Measurements from ENCODE around the gene NDRG4. TPM values are rescaled to one million over a fixed set of nuclear protein-coding genes. Genes with fewer than 3 reads are reported as not detected.

Gene NDRG4
- total RNA-seq, 1 experiment from 2014 or later, result not detected

DNA sequence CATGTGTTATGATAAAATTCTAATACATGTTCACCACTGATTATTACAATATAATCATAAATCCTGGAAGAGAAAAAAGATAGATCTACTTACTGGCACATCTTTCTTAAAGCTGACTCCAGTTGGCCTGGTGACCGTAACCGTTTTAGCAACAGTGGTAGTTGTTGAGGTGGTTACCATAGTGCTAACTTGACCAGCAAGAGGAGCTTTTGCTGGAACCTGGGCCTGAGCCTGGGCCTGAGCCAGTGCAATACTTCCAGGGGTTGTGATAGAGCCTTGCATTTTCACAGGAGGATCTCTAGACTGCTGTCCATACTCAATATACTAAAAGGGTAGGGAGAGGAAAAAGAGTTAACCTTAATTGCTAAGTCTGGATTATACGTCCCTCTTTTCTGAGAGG lies 51.6 kb downstream of the NDRG4 start:
- H3K27ac Mint-ChIP-seq (ENCODE audit: low read depth, unreplicated experiment), result peak overlapping the region; percentile 12
- ChIA-PET POLR2A (interaction anchor here (0.6 kb wide), 2 partner anchors 13 to 22 kb away, joined by 3 read pairs; no protein-coding TSS in a partner anchor), CTCF (interaction anchor here (1.0 kb wide), 1 partner anchor 20 kb away, joined by 4 read pairs; no protein-coding TSS in a partner anchor)
- no TSS peak for BruUV-seq (replicated peaks)
- no peak overlapping the region for H3K4me3 Mint-ChIP-seq (ENCODE audit: unreplicated experiment)
- TF ChIP-seq, protein P1, sequence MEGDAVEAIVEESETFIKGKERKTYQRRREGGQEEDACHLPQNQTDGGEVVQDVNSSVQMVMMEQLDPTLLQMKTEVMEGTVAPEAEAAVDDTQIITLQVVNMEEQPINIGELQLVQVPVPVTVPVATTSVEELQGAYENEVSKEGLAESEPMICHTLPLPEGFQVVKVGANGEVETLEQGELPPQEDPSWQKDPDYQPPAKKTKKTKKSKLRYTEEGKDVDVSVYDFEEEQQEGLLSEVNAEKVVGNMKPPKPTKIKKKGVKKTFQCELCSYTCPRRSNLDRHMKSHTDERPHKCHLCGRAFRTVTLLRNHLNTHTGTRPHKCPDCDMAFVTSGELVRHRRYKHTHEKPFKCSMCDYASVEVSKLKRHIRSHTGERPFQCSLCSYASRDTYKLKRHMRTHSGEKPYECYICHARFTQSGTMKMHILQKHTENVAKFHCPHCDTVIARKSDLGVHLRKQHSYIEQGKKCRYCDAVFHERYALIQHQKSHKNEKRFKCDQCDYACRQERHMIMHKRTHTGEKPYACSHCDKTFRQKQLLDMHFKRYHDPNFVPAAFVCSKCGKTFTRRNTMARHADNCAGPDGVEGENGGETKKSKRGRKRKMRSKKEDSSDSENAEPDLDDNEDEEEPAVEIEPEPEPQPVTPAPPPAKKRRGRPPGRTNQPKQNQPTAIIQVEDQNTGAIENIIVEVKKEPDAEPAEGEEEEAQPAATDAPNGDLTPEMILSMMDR (IDR thresholded peaks at IDR 0.05; ENCODE audit: unreplicated experiment), result no peak
- no peak for DNase-seq (ENCODE audit: unreplicated experiment)
- no peaks in the 10 kb centered on the region for H3K4me1 Mint-ChIP-seq (ENCODE audit: insufficient read depth, unreplicated experiment)
- intact Hi-C loops (cut with micrococcal nuclease), result no loop called here
- peaks cover 100% of the 10 kb centered on the region for H3K36me3 Mint-ChIP-seq (ENCODE audit: insufficient read depth, unreplicated experiment)
- no peaks in the 10 kb centered on the region for H3K9me3 Mint-ChIP-seq (ENCODE audit: unreplicated experiment)
- H3K27me3 Mint-ChIP-seq (ENCODE audit: insufficient read depth, unreplicated experiment), result no peaks in the 10 kb centered on the region

DNA sequence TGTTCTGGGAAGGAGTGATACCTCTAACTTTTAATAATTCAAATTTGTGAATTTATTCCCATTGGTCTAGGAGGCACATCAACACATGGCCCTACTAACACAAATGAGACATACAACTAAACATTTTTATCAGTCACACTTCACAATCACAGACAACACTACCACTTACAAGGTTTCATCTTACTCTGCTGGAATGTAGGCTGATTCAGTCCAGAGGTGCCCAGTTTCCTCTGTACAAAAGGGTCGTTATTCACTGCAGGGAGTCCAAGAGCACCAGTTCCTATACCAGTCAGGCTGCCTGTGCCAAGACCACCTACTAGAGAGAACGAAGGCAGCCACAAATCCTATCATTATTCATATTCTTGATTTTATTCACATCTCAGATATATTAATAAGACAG lies 56.7 kb downstream of the NDRG4 start:
- ChIA-PET CTCF (no interaction called here), POLR2A (no interaction called here)
- TF ChIP-seq, protein P1 (IDR thresholded peaks at IDR 0.05; ENCODE audit: unreplicated experiment), result no peak
- Mint-ChIP-seq H3K27ac (ENCODE audit: low read depth, unreplicated experiment) (peak overlapping the region; percentile 31), H3K9me3 (ENCODE audit: unreplicated experiment) (no peaks in the 10 kb centered on the region), H3K4me1 (ENCODE audit: insufficient read depth, unreplicated experiment) (no peaks in the 10 kb centered on the region), H3K36me3 (ENCODE audit: insufficient read depth, unreplicated experiment) (peaks cover 81% of the 10 kb centered on the region), H3K4me3 (ENCODE audit: unreplicated experiment) (no peak overlapping the region), H3K27me3 (ENCODE audit: insufficient read depth, unreplicated experiment) (no peaks in the 10 kb centered on the region)
- intact Hi-C loops (cut with micrococcal nuclease), result no loop called here
- no peak for DNase-seq (ENCODE audit: unreplicated experiment)
- no TSS peak for BruUV-seq (replicated peaks)

Other genes starting within 250 kb of the NDRG4 start
- not detected in 2 replicates for gene PRSS54, start 205.1 kb upstream of the NDRG4 start, total RNA-seq (2022)
- gene GINS3, start 107.7 kb upstream of the NDRG4 start, total RNA-seq (2022), result 4.2 and 5.1 TPM in 2 replicates
- 18.4 and 19.5 TPM in 2 replicates for gene SETD6, start 15.4 kb downstream of the NDRG4 start, total RNA-seq (2022)
- gene CNOT1, start 129.7 kb downstream of the NDRG4 start, total RNA-seq (2022), result 201 and 219 TPM in 2 replicates
- 12.6 and 21.4 TPM in 2 replicates for gene SLC38A7, start 184.6 kb downstream of the NDRG4 start, total RNA-seq (2022)
- gene GOT2, start 234.2 kb downstream of the NDRG4 start, total RNA-seq (2022), result 86.8 and 96.9 TPM in 2 replicates

All from MCF 10A (cell line).